Astrocyte (in vitro differentiated cells and primary cell): ENCODE results near the gene BHLHE40. TPM values are rescaled to one million over a fixed set of nuclear protein-coding genes. Genes with fewer than 3 reads are reported as not detected.
A peak's percentile ranks its signal among the peaks of the same experiment; 100 is the strongest.

Source experiments
- DNase-seq: peaks from one replicate; pipeline ENCODE4 v3.0.0-alpha.2; 2010; ENCODE audit warnings: low read depth
- FAIRE-seq: peaks from 2 replicates; lab custom pipeline; 2011; peaks lifted over from hg19 to GRCh38; lab: Jason Lieb, UNC
- H2AFZ ChIP-seq: 2 replicates; pipeline ENCODE4 v1.6.0; 2012; ENCODE audit warnings: low read depth, low read length, inconsistent platforms
- H3K27ac ChIP-seq: 2 replicates; pipeline ENCODE4 v1.5.1; 2011; ENCODE audit warnings: low read depth, low read length, inconsistent platforms
- H3K27me3 ChIP-seq: 2 replicates; pipeline ENCODE4 v1.6.0; 2011; ENCODE audit warnings: low read length, inconsistent platforms; ENCODE audit not compliant: insufficient read depth
- H3K36me3 ChIP-seq: 2 replicates; pipeline ENCODE4 v1.5.1; 2011; ENCODE audit warnings: low read length, inconsistent platforms; ENCODE audit not compliant: insufficient read depth
- H3K4me1 ChIP-seq: 2 replicates; pipeline ENCODE4 v1.5.1; 2011; ENCODE audit warnings: low read length, inconsistent platforms; ENCODE audit not compliant: insufficient read depth
- H3K4me2 ChIP-seq: 2 replicates; pipeline ENCODE4 v1.6.0; 2012; ENCODE audit warnings: low read length, inconsistent platforms
- H3K4me3 ChIP-seq: 2 replicates; pipeline ENCODE4 v1.5.1; 2011; ENCODE audit warnings: low read depth, mild to moderate bottlenecking, low read length, inconsistent platforms; ENCODE audit not compliant: insufficient read depth
- H3K79me2 ChIP-seq: 2 replicates; pipeline ENCODE4 v1.6.0; 2012; ENCODE audit warnings: mild to moderate bottlenecking, low read length, inconsistent platforms; ENCODE audit not compliant: insufficient read depth
- H3K9ac ChIP-seq: 2 replicates; pipeline ENCODE4 v1.6.0; 2012; ENCODE audit warnings: mild to moderate bottlenecking, low read length, inconsistent platforms
- H3K9me3 ChIP-seq: 2 replicates; pipeline ENCODE4 v1.5.1; 2012; ENCODE audit warnings: low read depth, mild to moderate bottlenecking, low read length, inconsistent platforms; ENCODE audit not compliant: insufficient read depth
- H4K20me1 ChIP-seq: 2 replicates; pipeline ENCODE4 v1.6.0; 2012; ENCODE audit warnings: low read length, inconsistent platforms; ENCODE audit not compliant: insufficient read depth
- H3K27ac Mint-ChIP-seq: one replicate; pipeline ENCODE4 v1.8.0; 2021; ENCODE audit warnings: mild to moderate bottlenecking, mixed read lengths; ENCODE audit not compliant: unreplicated experiment
- H3K27me3 Mint-ChIP-seq: one replicate; pipeline ENCODE4 v1.8.0; 2021; ENCODE audit warnings: low read depth, mixed read lengths; ENCODE audit not compliant: unreplicated experiment
- H3K36me3 Mint-ChIP-seq: one replicate; pipeline ENCODE4 v1.8.0; 2021; ENCODE audit warnings: low read depth, mixed read lengths; ENCODE audit not compliant: unreplicated experiment
- H3K4me1 Mint-ChIP-seq: one replicate; pipeline ENCODE4 v1.8.0; 2021; ENCODE audit warnings: low read depth, mixed read lengths; ENCODE audit not compliant: unreplicated experiment
- H3K4me3 Mint-ChIP-seq: one replicate; pipeline ENCODE4 v1.8.0; 2021; ENCODE audit warnings: mild to moderate bottlenecking, moderate library complexity, mixed read lengths; ENCODE audit not compliant: unreplicated experiment
- H3K9me3 Mint-ChIP-seq: one replicate; pipeline ENCODE4 v1.8.0; 2021; ENCODE audit warnings: mild to moderate bottlenecking, mixed read lengths; ENCODE audit not compliant: unreplicated experiment
- CTCF ChIP-seq: IDR thresholded peaks from 2 replicates; pipeline ENCODE4 v1.5.1; 2011; ENCODE audit warnings: low read depth, mild to moderate bottlenecking, inconsistent platforms, low read length, moderate library complexity; ENCODE audit not compliant: insufficient read depth
- EZH2 ChIP-seq: IDR thresholded peaks from 2 replicates; pipeline ENCODE4 v1.6.1; 2012; ENCODE audit warnings: mild to moderate bottlenecking, low read length, inconsistent platforms; ENCODE audit not compliant: insufficient read depth
- total RNA-seq: library from RNA; stranded (reverse); gene quantifications from 2 replicates; pipeline ENCODE4 v1.2.1, GENCODE V29; 2021

BHLHE40 gene
- total RNA-seq, 1 donor from 2014 or later: 156 TPM

GRCh38 chr3:4986782-4987537 is 7.7 kb downstream of the BHLHE40 start:
- Histone ChIP-seq H3K27ac (peak overlapping the region; percentile 86), H3K4me1 (peaks cover 50% of the 10 kb centered on the region), H3K79me2 (peaks cover 27% of the 10 kb centered on the region), H3K4me2 (peak overlapping the region; percentile 79), H3K9ac (peak overlapping the region; percentile 84), H3K27me3 (no peaks in the 10 kb centered on the region), H3K36me3 (peaks cover 20% of the 10 kb centered on the region), H4K20me1 (peaks cover 12% of the 10 kb centered on the region), H2AFZ (peak overlapping the region; percentile 7), H3K9me3 (no peaks in the 10 kb centered on the region), H3K4me3 (peak overlapping the region; percentile 31)
- no peaks in the 10 kb centered on the region for H3K9me3 Mint-ChIP-seq
- peak overlapping the region; percentile 99 for H3K27ac Mint-ChIP-seq
- peaks cover 44% of the 10 kb centered on the region for H3K4me1 Mint-ChIP-seq
- H3K36me3 Mint-ChIP-seq: peaks cover 23% of the 10 kb centered on the region
- no peaks in the 10 kb centered on the region for H3K27me3 Mint-ChIP-seq
- TF ChIP-seq EZH2 (no peak), CTCF (no peak)
- FAIRE-seq: no peak
- H3K4me3 Mint-ChIP-seq: peak overlapping the region; percentile 81
- DNase-seq: peak; percentile 98

- no peak overlapping the region for H2AFZ ChIP-seq
- DNase-seq: no peak
- Mint-ChIP-seq H3K4me1 (peaks cover 43% of the 10 kb centered on the region), H3K4me3 (no peak overlapping the region), H3K36me3 (peaks cover 20% of the 10 kb centered on the region), H3K27me3 (no peaks in the 10 kb centered on the region), H3K27ac (peak overlapping the region; percentile 99), H3K9me3 (no peaks in the 10 kb centered on the region)
- peak overlapping the region; percentile 79 for H3K4me2 ChIP-seq
- H3K36me3 ChIP-seq: peaks cover 13% of the 10 kb centered on the region
- H3K79me2 ChIP-seq: peaks cover 20% of the 10 kb centered on the region
- H4K20me1 ChIP-seq: peaks cover 10% of the 10 kb centered on the region
- H3K4me1 ChIP-seq: peaks cover 42% of the 10 kb centered on the region
- FAIRE-seq: no peak
- no peaks in the 10 kb centered on the region for H3K9me3 ChIP-seq
- peak overlapping the region; percentile 84 for H3K9ac ChIP-seq
- no peak overlapping the region for H3K4me3 ChIP-seq
- H3K27ac ChIP-seq: peak overlapping the region; percentile 86
- no peak for TF ChIP-seq EZH2
- no peaks in the 10 kb centered on the region for H3K27me3 ChIP-seq
Observed at GRCh38 chr3:4987538-4988296, 8.5 kb downstream of the BHLHE40 start.

GRCh38 chr3:4988983-4989834 is 10.0 kb downstream of the BHLHE40 start:
- Mint-ChIP-seq H3K9me3 (no peaks in the 10 kb centered on the region), H3K27me3 (no peaks in the 10 kb centered on the region), H3K27ac (peak overlapping the region; percentile 58), H3K4me3 (no peak overlapping the region), H3K4me1 (peaks cover 34% of the 10 kb centered on the region), H3K36me3 (peaks cover 5% of the 10 kb centered on the region)
- H3K9ac ChIP-seq: no peak overlapping the region
- H3K27ac ChIP-seq: no peak overlapping the region
- H4K20me1 ChIP-seq: no peaks in the 10 kb centered on the region
- FAIRE-seq (no peak), DNase-seq (peak; percentile 41)
- H2AFZ ChIP-seq: peak overlapping the region; percentile 2
- H3K4me3 ChIP-seq: no peak overlapping the region
- no peaks in the 10 kb centered on the region for H3K27me3 ChIP-seq
- H3K9me3 ChIP-seq: no peaks in the 10 kb centered on the region
- no peak overlapping the region for H3K4me2 ChIP-seq
- peaks cover 3% of the 10 kb centered on the region for H3K36me3 ChIP-seq
- peaks cover 31% of the 10 kb centered on the region for H3K4me1 ChIP-seq
- TF ChIP-seq EZH2: no peak
- no peak for TF ChIP-seq CTCF
- H3K79me2 ChIP-seq: peaks cover 5% of the 10 kb centered on the region
